GM12892 (cell line): Measurements from ENCODE around the gene HAO1.

Source experiments
- POLR2A ChIP-seq: IDR thresholded peaks from 2 replicates; pipeline ENCODE4 v1.6.1; 2011; ENCODE audit warnings: low read depth, low read length, control low read depth
- POLR2AphosphoS5 ChIP-seq: IDR thresholded peaks from 2 replicates; pipeline ENCODE4 v1.6.1; 2011; ENCODE audit warnings: low read depth, low read length, control low read depth

DNA sequence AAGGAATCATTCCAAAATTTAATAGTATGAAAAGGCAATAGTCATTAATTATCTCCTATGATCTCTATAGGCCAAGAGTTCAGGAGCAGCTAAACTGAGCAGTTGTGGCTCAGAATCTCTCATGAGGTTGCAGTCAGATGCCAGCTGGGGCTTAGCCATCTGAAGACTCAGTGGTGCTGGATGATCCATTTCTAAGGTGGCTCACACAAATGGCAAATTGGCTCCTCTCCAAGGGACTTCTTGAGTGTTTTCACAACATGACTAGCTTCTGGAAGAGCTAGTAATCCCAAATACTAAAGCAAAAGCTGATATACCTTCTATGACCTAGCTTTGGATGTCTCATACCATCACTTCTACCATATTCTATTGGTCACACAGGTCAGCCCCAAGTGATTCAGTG lies 104.2 kb downstream of the HAO1 start:
- TF ChIP-seq POLR2AphosphoS5 = no peak
- no peak for TF ChIP-seq POLR2A
